Gastroesophageal sphincter (tissue), 4 donors: Measurements from ENCODE around the gene CD9. TPM values are rescaled to one million over a fixed set of nuclear protein-coding genes. Genes with fewer than 3 reads are reported as not detected.

Experiments used
- ATAC-seq: fragments of 150-250 bp; one replicate; pipeline ENCODE4 v1.9.1; 2016; ENCODE audit warnings: mild to moderate bottlenecking, moderate library complexity
- H3K27ac ChIP-seq, 4 donors: fragments of 200-600 bp; sonication (generic) in 3 of 4; 1 replicate in 3 of 4; 2 replicates in 1 of 4; pipeline ENCODE4 v1.5.1; 2016 to 2019
- H3K27me3 ChIP-seq: fragments of 200-600 bp; sonication (generic); one replicate; pipeline ENCODE4 v1.5.1; 2019
- H3K36me3 ChIP-seq, 2 donors: fragments of 200-600 bp; sonication (generic); one replicate each; pipeline ENCODE4 v1.5.1; 2019; ENCODE audit warnings: control low read depth in 1 of 2
- H3K4me1 ChIP-seq, 3 donors: fragments of 200-600 bp; sonication (generic); 1 replicate in 2 of 3; 2 replicates in 1 of 3; pipeline ENCODE4 v1.5.1; 2016 to 2019; ENCODE audit warnings: control low read depth in 2 of 3
- H3K4me3 ChIP-seq, 2 donors: fragments of 200-600 bp; sonication (generic); one replicate each; pipeline ENCODE4 v1.5.1; 2019; ENCODE audit warnings: mild to moderate bottlenecking in 1 of 2, moderate library complexity in 1 of 2
- H3K9me3 ChIP-seq, 3 donors: fragments of 200-600 bp; sonication (generic); one replicate each; pipeline ENCODE4 v1.5.1; 2017 to 2019; ENCODE audit warnings: control low read depth in 2 of 3
- EP300 ChIP-seq: sonication (generic); formaldehyde crosslinking; IDR thresholded peaks from one replicate; pipeline ENCODE4 v1.6.1; 2017; ENCODE audit warnings: antibody characterized with exemption, mild to moderate bottlenecking
- POLR2A ChIP-seq, 2 donors: fragments of 450-650 bp; IDR thresholded peaks; one replicate each; pipeline ENCODE4 v1.6.1; 2017; ENCODE audit warnings: antibody characterized with exemption in 2 of 2, mild to moderate bottlenecking in 2 of 2, moderate library complexity in 1 of 2
- POLR2AphosphoS5 ChIP-seq: sonication (generic); formaldehyde crosslinking; IDR thresholded peaks from one replicate; pipeline ENCODE4 v1.6.1; 2017; ENCODE audit warnings: antibody characterized with exemption
- WGBS, 2 donors: methylation state at CpG; one replicate each; pipeline ENCODE4 v1.1.5; 2018; ENCODE audit warnings: low coverage in 1 of 2; 5-methylcytosine and 5-hydroxymethylcytosine counted together
- total RNA-seq, 4 donors: library from RNA; depleted of rRNA; stranded (reverse); fragments of >200 nt; gene quantifications; one replicate each; pipeline ENCODE4 v1.1.0, GENCODE V29; 2016
- TF ChIP-seq, protein P1 (sequence below), 4 experiments: fragments of 200-600 bp in 2 of 4; fragments of 450-650 bp in 2 of 4; sonication (generic) in 1 of 4; IDR thresholded peaks; one replicate each; pipeline ENCODE4 v1.5.1; 2017 to 2019; ENCODE audit warnings: antibody characterized with exemption in 4 of 4, mild to moderate bottlenecking in 2 of 4, moderate library complexity in 2 of 4

CD9 gene
- total RNA-seq, 4 donors from 2014 or later, result 379 to 558 (median 468) TPM

DNA sequence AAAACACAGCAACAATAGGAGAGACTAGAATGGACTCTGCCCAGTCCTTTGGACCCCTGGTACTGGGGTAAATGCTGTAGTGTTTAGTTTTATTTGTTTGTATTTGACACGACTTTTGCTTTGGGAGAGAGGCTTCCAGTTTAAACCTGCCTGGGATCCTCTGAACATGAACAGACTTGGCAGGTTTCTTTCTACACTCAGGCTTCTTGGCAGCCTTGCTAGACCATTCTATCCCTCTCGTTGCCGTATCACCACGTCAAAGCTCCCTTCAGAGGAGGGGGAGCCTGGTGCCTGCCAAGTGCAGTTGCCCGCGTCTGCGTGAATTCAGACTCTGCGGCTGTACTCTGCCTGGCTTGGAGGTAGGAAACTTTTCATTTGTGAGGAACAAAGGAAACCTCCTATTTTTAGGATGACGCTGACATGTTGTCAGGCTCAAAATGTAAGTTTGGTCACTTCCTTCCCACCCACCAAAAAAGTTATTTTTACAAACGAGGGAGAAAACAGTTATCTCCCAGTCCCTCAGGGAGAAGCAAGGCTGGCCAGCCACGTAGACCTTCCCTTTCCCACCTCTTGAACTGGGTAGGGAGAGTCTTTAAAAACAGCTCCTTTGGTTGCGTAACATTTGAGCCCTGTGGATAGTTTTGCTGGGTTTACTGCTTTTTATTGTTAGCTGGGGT, 25.9 kb downstream of the CD9 start:
- peaks cover 55 to 100% (median 96%) of the 10 kb centered on the region in 3 donors for H3K4me1 ChIP-seq
- ATAC-seq, result peak; percentile 79
- peaks cover 0 to 14% of the 10 kb centered on the region in 2 donors for H3K36me3 ChIP-seq
- 0 to 5% methylated on average over 1 to 10 of the region's 12 CpGs for WGBS, 2 donors
- peak overlapping the region; percentile 92 to 100 (median 96) for H3K27ac ChIP-seq
- TF ChIP-seq, protein P1, sequence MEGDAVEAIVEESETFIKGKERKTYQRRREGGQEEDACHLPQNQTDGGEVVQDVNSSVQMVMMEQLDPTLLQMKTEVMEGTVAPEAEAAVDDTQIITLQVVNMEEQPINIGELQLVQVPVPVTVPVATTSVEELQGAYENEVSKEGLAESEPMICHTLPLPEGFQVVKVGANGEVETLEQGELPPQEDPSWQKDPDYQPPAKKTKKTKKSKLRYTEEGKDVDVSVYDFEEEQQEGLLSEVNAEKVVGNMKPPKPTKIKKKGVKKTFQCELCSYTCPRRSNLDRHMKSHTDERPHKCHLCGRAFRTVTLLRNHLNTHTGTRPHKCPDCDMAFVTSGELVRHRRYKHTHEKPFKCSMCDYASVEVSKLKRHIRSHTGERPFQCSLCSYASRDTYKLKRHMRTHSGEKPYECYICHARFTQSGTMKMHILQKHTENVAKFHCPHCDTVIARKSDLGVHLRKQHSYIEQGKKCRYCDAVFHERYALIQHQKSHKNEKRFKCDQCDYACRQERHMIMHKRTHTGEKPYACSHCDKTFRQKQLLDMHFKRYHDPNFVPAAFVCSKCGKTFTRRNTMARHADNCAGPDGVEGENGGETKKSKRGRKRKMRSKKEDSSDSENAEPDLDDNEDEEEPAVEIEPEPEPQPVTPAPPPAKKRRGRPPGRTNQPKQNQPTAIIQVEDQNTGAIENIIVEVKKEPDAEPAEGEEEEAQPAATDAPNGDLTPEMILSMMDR (IDR thresholded peaks at IDR 0.05), result no peak
- peak; percentile 90 for TF ChIP-seq POLR2AphosphoS5
- TF ChIP-seq POLR2A (IDR thresholded peaks at IDR 0.05), result no peak
- TF ChIP-seq EP300, result peak; percentile 96
- H3K27me3 ChIP-seq, result no peaks in the 10 kb centered on the region
- H3K9me3 ChIP-seq, result no peaks in the 10 kb centered on the region
- H3K4me3 ChIP-seq, result peak overlapping the region in 1 of 2 donors; percentile 12

DNA sequence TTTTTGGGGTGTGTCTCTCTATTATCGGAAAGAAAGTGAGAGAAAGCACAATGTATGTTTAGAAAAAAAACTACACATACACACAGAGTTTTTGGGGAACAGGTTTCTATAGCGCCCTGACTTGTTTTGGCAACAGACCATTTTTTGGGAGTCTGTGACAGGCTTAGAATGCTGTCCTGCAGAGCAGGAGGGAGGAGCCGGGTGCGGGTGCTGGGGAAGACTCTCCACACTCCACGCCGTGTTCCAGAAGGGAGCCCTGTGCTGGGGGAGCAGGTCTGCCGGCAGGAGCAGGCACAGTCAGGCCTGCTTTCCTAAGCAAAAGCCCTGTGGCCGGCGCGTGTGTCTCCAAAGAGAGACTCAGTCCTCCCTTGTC, 26.5 kb downstream of the CD9 start:
- 8 to 19% methylated on average over 4 to 8 of the region's 10 CpGs for WGBS, 2 donors
- ATAC-seq, result peak; percentile 36

DNA sequence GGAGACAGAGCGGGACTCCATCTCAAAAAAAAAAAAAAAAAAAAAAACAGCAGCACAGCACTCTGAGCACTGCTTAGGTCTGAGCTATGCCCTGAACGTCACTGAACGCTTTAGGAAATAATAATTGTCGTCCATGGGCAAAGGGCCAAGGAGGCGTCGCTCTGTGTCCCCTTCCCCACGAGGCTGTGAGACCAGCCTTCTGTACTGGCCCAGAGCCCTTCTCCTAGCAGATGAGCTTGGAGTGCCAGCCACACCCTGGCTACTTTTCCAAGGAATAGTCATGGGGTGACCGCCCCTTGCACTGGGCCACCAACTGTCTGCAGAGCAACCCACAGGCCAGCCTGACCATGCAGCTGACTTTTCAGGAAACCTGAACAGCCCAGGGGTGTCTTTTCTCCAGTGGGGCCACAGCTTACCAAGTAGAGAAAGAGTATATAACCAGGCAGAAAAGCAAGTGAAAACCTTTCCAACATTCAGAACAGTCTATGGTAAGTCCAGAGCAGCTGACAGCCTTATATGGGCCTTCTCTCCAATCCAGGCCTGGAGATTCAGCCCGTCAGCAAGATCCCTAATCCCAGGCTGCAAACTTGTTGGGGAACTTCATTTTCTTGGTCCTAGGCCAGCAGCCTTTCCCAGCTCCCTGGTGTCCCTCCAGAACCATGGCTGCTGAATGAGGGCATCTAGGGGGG, 28.5 kb downstream of the CD9 start:
- WGBS, 2 donors, result 3 to 20% methylated on average over 3 to 6 of the region's 9 CpGs
- H3K36me3 ChIP-seq, result peaks cover 0 to 27% of the 10 kb centered on the region in 2 donors
- H3K27me3 ChIP-seq, result no peaks in the 10 kb centered on the region
- H3K9me3 ChIP-seq, result no peaks in the 10 kb centered on the region
- TF ChIP-seq EP300 (no peak), POLR2A (IDR thresholded peaks at IDR 0.05) (no peak), POLR2AphosphoS5 (no peak)
- TF ChIP-seq, protein P1 (IDR thresholded peaks at IDR 0.05), result no peak
- ATAC-seq, result peak; percentile 12
- H3K4me3 ChIP-seq, result peak overlapping the region in 1 of 2 donors; percentile 16
- peaks cover 65 to 100% (median 96%) of the 10 kb centered on the region in 3 donors for H3K4me1 ChIP-seq
- H3K27ac ChIP-seq, result peak overlapping the region; percentile 92 to 100 (median 96)

More for the DNA sequence above, 26.5 kb downstream of the CD9 start:
- Histone ChIP-seq H3K4me1 (peaks cover 60 to 100% (median 96%) of the 10 kb centered on the region in 3 donors), H3K27me3 (no peaks in the 10 kb centered on the region), H3K36me3 (peaks cover 0 to 14% of the 10 kb centered on the region in 2 donors), H3K27ac (peak overlapping the region; percentile 92 to 100 (median 96)), H3K4me3 (peak overlapping the region in 1 of 2 donors; percentile 12), H3K9me3 (no peaks in the 10 kb centered on the region)
- TF ChIP-seq, protein P1 (IDR thresholded peaks at IDR 0.05), result no peak
- TF ChIP-seq POLR2AphosphoS5 (no peak), POLR2A (IDR thresholded peaks at IDR 0.05) (peak; percentile 35 to 60), EP300 (no peak)

DNA sequence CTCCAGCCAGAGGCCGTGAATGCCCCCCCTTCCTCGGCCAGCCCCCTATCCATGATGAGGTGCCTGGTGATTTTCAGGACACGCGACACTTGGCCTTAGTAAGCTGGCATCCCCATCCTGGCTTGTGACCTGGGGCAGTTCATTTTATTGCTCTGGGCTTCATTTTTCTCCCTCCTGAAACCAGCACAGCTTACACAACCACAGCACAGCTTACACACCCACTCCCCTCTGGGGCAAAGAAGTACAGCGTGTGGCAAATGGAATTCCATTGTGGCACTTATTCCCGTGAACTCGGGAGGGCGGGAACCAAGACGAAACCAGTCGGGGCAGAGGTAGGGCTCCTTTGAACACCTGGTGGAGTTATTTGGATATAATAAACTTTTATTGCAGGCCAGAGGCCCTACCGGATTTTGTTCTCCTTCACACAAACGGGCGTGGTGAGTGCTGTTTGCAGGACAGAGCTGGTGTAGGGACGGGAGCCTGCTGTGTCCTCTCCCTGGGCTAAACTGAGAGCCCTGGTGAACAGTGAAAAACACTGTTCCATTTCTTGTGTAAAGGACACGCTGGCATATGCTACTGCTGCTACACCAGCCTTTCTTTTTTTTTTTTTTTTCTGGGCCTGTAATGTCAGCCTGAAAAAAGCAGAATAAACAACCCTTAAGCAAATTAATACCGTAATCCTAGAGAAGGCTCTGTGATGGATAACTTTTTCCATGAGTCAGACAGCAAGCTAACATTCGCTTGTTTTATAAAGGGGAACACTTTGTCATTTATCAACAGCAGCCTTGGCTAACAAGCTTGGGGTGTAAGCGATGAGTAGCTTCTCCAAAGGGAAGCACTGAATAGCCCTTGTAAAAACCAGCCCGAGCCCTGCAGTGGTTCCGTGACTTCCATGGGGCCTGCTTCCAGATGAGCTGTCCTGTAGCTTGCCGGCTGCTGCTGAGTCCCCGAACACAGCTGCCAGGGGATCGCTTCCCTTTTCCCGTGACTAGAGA, 29.3 kb downstream of the CD9 start:
- Histone ChIP-seq H3K27me3 (no peaks in the 10 kb centered on the region), H3K36me3 (peaks cover 0 to 30% of the 10 kb centered on the region in 2 donors), H3K27ac (peak overlapping the region; percentile 92 to 100 (median 96)), H3K4me3 (peak overlapping the region in 1 of 2 donors; percentile 16), H3K9me3 (no peaks in the 10 kb centered on the region), H3K4me1 (peaks cover 59 to 100% (median 94%) of the 10 kb centered on the region in 3 donors)
- TF ChIP-seq EP300 (peak; percentile 81), POLR2AphosphoS5 (peak; percentile 98), POLR2A (IDR thresholded peaks at IDR 0.05) (peak; percentile 21 to 38)
- TF ChIP-seq, protein P1 (IDR thresholded peaks at IDR 0.05), result no peak
- peak; percentile 62 for ATAC-seq
- 11 to 12% methylated on average over 11 to 12 of the region's 24 CpGs for WGBS, 2 donors
